GF-D8 (cell line): ENCODE results near the gene NAPEPLD.
"Not testable (repeated sequence)": the region's sequence is repeated elsewhere in the genome, so short reads cannot be mapped to it uniquely, and the experiment has no call there.

Source experiments
- DNase-seq: peaks from one replicate; lab custom pipeline; 2025; lab: John Stamatoyannopoulos, UW

The NAPEPLD gene

DNA sequence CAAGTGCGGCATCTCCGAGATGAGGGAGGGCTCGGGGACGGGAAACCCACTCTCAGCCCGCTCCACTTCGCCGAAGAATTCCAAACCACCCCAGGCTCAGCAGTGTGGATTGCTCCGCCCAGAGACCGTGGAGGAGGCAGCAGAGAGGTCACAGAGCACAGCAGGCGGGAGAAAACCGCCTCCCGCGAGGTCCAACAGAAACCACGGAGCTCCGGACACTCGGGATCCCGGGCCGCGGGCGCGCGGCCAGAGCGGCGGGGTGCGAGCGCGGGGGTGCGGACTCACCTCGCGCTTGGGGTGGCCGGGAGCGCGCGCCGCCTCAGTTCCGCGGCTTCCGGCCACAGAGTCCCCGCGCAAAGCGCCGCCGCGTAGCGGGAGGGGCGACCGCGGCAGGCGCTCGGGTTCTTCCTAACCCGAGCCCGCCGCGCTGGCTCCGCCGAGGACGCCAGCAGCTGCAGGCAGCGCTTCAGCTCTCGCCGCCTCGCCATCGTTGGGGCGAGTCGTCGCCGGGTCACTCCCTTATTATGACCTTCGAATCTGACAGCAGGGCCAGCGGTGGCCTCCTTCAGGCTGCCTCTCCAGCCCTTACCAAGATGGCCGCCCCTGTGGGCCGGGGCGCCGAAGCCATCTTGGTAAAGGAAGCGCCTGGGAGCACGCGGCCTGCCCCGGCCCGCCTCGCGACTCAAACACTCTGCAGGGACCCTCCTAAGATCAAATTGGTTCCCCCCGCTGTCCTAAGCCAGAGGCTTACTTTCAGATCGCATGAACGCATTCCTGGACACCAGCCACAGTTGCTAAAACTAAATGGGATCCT lies at the start of gene NAPEPLD:
TSS of gene NAPEPLD (minus strand) at position 106 of the 814 bp plus-strand sequence. CDS start 20,323 bp downstream, outside the sequence.
- DNase-seq = peak; percentile 64

DNA sequence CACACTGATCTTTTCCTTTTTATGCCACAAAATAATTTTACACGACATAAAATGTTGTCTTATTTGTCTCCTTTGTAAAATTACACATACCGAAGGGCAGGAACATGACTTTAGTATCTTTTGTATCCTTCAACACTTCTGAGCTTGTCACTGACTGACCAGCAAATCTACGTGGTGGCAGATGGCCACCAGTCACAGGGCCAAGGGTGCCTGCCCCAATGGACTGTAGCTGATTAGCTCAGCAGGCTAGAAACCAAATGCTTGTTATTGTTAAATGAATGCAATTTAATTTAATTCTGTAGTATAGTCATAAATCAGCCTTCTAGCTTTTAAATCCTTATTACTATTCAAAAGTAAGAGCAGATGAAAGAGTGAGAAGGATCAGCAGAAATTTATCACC lies 49.2 kb upstream of the NAPEPLD start:
- DNase-seq = not testable (repeated sequence)

DNA sequence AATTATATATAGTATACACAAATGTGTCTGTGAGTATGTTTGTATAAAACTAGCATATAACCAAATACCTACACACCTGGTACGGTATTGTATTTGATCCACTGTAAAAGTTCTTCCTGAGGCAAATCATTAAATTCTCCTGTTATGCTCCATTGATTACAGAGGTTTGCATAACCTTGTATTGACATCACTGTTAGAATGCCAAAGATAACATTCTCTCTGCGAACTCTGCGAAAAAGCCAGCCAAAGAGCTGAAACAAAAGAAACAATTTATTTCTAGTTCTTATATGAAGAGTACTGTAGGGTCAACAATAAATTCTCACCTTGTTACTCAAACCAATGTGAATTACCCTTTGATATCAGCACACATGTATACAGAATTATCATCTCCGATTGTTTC lies 46.5 kb upstream of the NAPEPLD start:
- not testable (repeated sequence) for DNase-seq

DNA sequence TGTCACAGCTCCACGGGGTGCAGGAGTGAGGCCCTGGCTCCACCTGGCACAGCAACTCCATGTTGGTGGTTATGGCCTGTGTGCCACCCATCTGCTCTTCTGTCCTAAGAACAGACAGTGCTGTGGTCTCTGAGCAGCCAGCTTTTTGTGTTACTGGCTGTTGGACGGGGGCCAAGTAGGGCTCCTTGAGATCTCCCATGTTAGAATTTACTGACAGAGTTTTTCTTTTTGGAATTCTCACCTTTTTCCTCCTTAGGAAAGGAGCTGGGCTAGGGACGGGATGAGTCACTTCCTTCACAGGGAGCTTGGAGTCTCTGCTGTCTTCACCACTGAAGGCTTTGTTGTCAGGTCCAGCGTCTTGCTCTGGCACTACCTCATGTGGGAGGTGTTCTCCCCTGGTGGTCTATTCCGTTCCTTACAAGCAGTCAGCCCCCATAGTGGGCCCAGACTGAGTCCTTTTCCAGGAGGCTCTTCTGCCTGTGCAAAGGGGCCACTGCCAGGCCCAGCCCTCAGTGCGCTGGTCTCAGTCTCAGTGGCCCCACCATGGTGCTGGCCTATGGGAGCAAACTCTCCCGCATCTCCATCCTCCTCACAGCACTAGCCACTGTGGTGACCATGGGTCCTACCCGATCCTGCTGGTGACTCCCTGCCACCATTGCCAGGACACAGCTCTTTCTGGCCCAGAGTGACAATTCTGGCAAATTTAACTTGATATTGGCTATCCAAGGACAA lies 23.7 kb upstream of the NAPEPLD start:
- not testable (repeated sequence) for DNase-seq

DNA sequence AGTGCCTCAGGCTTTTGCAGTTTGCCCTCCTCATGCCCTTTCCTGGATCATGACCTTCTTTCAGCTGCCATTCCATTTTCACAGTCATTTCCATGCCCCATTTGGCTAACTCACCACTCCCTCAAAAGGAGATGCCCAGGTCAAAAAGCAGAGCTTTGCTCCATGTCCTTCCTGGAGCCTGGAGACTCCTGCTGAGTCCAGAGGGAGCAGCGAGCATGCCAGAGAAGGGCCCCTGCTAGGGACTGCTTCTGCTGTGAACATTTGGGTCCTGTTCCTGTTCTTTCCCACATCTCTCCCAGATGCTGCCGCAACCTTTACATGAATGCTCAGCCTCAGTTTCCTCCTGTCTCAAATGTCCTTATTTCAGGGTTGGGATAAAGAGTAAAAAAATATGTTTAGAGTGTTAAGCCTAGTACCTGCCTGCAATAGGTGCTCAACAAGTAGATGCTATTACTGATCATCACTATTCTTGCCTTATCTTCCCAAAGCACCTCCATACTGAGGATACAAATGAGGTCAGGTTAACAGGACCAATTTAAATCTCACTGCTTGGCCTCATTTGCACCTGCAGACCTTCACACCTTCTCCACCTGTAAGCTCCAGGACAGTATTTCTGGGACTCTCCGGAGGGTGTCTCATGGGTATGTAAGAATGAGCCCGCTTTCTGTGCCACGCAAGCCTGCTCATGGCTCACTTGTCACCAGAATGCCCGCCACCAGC lies 23.0 kb upstream of the NAPEPLD start:
- not testable (repeated sequence) for DNase-seq

DNA sequence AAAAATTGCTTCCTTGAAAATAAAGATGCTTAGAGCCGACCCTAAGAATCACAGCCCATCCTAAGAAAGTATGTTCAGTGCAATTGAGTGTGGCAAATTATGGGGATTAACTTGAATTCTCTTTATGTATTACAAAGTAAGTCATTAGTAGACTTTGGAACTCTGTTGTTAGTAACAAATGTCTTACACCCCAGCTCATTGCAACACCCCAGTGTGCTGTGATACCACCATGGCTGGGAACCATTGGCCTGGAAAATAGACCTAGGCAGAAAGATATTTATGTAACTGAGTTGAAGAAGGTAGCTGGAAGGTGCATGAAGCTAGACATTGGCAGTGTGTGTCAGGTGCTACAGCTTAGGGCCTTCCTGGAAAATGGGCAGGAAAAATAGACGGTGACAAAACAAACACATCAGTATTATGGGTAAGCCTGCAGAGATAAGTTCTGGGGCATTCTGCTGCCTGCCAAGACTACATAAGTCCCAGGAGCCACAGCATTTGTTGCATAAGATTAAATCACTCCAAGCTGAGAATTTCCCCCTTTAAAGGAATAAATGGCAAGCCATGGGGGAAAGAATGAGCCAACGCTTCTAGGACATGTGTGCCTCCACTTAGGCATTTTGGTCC lies 18.1 kb upstream of the NAPEPLD start:
- DNase-seq = not testable (repeated sequence)

DNA sequence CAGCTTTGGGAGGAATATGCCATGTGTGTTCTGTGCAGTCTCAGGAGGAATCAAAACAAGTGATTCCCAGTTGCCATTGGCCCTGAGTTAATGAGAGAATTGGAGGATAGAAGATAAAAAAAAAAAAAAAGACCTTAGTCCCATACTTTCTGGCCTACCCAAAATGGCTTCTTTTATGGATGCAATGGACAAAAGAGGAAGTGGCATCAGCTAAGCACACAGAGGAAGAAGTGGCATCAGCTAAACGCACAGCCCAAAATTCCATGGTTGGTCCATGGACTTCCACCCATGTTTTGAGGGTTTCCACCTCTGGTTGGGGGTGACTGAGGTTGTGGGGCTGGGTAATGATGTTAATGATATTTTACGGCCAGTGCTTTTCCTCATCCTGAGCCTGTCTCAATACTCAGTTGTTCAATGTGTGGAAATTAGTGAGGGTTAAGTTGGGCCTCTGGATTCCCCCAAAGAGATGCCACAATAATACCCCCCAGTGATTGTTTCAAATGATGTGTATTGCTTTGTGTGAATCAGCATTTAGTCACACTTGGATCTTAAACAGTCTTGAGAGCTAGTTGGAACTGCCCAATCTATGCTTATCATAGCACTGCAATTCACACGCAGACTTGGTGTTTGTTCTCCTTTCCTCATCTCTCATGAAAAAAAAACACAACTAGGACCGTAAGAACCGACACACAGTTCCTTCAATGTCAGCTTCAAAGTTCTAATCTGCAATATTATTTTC lies 14.4 kb upstream of the NAPEPLD start:
- not testable (repeated sequence) for DNase-seq

DNA sequence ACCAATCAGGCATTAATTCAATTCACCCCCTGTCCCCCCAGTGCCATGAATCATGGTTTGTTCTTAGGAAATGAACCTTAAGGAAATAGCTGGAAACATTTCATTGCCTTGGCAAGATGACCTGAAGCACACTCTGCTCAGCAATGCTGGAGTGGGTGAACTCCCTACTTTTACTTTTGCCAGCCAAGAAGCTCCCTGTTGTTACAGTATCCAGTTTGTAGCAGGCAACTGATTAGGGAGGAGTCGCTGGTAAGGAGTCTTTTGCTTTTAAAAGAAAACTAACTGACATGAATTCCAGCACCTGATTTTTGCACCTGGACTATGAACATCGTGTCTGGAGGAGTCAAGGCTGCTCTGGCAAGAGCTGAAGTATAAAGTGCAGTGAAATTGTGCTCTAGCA lies 13.7 kb upstream of the NAPEPLD start:
- not testable (repeated sequence) for DNase-seq

DNA sequence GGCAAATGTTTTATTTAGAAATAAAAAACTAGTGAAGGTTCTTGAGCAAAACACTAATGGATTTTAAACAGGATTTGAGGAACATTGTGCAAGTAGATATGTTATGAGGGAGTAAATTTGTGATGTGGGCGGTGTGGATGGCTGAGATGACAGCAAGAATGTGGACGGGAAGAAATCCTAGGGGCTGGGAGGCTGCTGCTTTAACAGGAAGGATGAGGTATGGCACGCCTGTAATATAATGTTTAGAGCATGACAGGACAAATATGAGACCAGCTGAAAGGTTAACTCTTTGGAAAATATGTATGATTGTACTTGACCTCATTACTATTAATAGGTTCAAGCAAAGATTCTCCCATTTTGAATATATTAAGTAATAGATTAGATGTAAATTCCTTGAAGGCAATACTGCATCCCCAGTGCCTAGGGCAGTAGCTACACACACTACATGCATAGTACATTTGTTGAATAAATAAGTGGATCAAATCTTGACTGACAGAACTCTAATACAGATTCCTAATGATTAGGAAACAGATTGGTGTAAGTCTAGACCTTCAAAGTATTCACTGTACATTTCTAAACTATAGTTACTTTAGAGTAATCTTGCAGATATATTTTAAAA lies 13.2 kb upstream of the NAPEPLD start:
- DNase-seq = not testable (repeated sequence)

DNA sequence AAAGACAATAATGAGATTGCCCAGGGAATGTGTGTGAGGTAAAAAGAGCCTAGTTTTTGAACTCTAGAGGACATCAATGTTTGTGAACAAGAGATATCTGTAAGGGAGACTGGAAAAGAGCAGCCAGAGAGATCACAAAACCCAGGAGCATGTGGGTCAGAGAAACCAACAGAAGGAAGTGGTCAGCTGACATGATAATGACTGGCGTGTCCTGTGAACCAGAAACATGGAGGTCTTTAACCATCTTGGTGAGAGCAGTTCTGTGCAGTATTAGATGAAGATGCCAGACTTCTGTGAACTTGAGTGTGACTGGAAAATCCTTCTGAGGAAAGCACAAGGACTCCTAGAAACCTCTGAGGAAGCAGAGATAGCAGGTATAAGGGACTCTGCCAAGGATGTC lies 10.2 kb upstream of the NAPEPLD start:
- DNase-seq = not testable (repeated sequence)

DNA sequence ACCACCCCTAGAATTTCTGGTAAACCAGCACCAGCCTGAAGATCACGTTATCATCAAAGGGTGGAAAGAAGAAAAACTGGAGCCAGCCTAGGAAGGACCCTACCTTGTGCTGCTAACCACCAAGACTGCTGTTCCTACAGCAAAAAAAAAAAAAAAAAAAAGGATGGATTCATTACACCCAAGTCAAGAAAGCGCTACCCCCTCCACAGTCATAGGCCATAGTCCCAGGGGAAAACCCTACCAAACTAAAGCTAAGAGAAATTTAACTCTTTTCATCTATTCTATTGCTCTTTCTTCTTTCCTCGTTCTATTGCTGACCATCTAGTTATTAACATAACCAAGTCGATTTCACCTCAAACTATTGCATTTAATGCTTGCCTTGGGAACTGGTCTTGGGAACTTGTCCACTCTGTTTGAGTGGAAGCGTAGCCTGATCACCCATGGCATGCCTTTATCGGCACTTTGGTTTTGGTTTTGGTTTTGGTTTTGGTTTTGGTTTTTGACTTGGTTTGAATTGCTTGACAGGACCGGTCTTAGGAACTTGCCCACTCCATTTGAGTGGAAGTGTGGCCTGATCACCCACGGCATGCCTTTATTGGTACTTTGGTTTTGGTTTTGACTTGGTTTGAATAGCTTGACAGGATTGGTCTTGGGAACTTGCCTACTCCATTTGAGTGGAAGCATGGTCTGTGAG lies 6.6 kb upstream of the NAPEPLD start:
- DNase-seq = not testable (repeated sequence)

DNA sequence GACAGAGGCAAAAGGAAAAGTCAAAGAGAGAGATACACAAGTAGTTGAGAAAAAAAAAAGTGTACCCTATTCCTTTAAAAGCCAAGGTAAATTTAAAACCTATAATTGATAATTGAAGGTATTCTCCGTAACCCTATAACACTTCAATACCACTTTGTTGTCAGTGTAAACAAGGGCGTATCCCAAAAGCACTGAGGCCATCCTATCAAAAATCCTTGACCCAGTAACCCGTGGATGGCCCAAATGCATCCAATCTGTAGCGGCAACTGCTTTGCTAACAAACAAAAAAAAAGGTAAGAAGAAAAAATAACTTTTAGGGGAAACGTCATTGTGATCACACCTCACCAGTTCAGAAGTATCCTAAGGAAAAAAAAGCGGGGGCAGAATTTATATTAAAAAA lies 5.1 kb upstream of the NAPEPLD start:
- no peak for DNase-seq

DNA sequence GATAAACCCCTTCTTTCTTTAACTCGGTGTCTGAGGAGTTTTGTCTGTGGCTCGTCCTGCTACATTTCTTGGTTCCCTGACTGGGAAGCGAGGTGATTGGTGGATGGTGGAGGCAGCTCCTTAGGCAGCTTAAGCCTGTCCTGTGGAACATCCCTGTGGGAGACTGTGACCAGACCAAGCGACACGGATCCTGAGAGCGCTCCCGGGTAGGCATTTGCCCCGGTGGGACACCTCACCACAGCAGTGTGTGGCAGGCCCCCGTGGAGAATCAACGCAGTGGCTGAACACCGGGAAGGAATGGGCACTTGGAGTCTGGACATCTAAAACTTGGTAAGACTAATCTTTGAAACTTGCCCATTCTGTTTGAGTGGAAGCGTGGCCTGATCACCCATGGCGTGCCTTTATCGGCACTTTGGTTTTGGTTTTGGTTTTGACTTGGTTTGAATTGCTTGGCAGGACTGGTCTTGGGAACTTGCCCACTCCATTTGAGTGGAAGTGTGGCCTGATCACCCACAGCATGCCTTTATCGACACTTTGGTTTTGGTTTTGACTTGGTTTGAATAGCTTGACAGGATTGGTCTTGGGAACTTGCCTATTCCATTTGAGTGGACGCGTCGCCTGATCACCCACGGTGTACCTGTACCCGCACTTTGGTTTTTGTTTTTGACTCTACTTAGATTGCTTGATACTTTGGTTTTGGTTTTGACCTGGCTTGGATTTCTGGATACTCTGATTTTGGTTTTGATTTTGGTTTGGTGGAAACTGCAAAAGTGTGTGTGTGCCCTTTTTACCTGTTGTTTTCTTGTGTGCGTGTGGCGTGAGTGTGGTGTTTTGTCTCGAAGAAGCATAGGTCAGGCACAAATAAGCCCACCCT lies 4.1 kb upstream of the NAPEPLD start:
- DNase-seq = not testable (repeated sequence)

DNA sequence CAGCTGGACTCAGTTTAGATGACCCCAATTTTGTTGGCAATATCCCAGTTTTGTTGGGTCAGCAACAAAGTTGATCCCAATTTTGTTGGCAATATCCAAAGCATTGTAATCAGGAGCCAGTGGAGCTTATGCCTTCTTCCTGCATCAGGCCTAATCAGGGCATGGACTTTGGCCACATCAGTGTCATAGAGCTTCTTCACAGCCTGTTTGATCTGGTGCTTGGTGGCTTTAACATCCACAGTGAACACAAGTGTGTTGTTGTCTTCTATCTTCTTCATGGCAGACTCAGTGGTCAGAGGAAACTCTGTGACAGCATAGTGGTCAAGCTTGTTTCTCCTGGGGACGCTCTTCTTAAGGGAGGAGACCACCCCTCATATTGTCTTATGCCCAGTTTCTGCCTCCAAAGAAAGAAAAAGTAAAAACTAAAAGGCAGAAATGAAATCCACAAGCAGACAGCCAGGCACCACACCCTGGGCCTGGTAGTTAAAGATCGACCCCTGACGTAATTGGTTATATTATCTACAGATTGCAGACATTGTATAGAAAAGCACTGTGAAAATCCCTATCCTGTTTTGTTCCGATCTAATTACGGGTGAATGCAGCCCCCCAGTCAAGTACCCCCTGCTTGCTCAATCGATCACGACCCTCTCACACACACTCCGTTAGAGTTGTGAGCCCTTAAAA lies 3.2 kb upstream of the NAPEPLD start:
- DNase-seq = not testable (repeated sequence)

DNA sequence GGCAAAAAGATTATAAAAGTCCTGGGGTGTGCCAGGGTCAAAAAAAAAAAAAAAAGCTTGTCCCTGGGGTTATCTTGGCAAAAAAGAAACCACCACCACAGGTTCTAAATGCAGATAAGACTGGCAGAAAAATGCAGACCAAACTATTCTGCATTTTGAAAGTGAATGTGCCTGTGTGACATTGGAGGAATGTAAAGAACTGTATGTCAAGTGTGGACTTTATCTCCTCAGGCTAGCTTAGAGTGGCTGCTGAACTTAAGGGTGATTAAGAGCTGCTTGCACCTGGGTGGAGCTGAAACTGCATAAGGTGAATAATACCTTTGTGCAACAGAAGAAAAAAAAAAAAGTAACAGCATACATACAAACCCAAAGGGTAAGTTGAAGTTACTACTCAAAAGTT lies 1.3 kb upstream of the NAPEPLD start:
- DNase-seq = no peak

DNA sequence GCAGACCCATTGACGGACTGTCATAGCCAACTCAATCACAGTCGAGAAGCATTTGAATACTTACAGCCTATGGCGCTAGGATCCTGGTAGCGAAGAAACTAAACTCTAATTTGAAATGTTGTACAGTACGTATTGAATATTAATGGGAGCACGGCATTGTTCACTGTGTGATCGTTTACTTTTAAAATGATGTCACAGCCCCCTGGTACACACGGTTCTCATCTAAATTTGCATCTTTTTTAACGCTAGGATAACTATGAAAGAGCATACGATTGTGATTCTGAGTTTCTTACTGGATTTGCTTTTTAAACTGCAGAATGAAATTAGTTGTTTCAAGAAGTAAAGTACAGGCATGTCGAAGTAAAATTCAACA lies 895 bp upstream of the NAPEPLD start:
- no peak for DNase-seq

DNA sequence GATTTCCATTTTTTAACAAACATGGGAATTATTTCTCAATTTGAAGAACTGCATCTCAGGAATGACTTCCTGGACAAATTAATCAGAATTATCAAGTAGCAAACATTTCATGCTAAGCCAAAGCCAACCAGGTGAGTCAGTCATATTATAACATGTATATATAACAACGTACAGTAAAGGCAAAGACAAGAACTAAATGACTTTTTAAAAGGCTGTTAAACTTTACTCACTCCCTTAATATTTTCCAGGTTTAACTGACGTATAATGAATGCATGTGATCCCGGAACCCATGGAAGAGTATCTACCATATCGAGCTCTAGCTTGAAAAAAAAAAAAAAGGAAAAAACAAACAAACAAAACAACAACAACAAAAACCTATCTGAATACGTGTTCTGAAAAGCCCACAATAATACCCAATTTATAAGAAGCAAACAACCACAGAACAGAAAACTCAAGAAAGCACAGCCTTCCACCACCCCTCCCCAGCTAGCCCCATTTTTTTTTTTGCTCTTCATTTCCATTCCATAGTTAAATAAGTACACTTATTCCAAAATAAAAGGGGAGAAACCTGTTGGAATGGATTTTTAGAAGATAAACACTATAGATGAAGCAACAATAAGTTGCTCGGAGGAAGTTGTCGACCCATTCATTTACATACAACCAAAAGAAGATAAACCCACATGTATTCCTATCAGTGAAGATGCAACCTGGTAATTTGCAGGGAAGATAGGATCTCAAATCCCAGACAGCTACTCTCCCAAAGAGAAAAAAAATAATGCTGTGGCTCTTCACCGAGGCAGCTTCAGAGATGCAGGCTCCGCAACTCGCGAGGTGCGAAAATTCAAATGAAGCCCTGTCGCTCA lies 537 bp downstream of the NAPEPLD start:
- no peak for DNase-seq

DNA sequence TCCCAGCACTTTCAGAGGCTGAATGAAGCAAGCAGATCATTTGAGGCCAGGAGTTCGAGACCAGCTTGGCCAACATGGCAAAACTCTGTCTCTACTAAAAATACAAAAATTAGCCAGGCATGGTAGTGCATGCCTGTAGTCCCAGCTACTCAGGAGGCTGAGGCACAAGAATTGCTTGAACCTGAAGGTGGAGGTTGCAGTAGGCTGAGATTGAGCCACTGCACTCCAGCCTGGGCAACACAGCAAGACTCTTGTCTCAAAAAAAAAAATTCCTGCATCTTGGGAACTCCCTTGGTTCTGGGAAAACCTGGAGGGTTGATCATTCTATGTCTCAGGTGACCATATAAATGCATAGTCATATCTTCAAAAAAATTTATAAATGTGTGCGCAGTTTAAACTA lies 4.1 kb downstream of the NAPEPLD start:
- DNase-seq = not testable (repeated sequence)
